GM12864 (cell line): ENCODE results near the gene RALY.

Experiments
- DNase-seq: peaks from one replicate; pipeline ENCODE4 v3.0.0-alpha.2; 2011; ENCODE audit warnings: low read depth
- H3K4me3 ChIP-seq: 2 replicates; pipeline ENCODE4 v1.5.1; 2011; ENCODE audit warnings: mild to moderate bottlenecking, low read depth, low read length, control low read depth
- TF ChIP-seq, protein P1 (sequence below): IDR thresholded peaks from 2 replicates; pipeline ENCODE4 v1.5.1; 2011; ENCODE audit warnings: low read depth, mild to moderate bottlenecking, moderate library complexity, low read length, control low read depth, inconsistent platforms; ENCODE audit errors: missing control alignments

The RALY gene

DNA sequence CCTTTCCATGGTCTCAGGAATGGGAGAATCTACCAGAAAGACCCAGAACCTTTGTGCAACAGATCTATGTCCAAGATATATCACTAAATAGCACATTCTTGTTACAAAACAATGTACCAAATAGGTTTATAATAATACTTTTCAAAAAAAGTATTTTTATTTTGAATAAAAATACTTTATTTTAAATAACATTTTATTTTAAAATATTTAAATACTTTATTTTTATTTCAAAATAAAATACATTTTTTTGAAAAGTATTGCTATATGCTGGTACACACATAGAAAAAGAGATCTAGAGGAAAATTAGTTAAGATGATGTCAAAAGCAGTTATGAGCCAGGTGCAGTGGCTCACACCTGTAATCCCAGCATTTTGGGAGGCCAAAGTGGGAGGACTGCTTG is 16.8 kb upstream of the RALY start:
- no peak overlapping the region for H3K4me3 ChIP-seq
- no peak for DNase-seq
- TF ChIP-seq, protein P1, sequence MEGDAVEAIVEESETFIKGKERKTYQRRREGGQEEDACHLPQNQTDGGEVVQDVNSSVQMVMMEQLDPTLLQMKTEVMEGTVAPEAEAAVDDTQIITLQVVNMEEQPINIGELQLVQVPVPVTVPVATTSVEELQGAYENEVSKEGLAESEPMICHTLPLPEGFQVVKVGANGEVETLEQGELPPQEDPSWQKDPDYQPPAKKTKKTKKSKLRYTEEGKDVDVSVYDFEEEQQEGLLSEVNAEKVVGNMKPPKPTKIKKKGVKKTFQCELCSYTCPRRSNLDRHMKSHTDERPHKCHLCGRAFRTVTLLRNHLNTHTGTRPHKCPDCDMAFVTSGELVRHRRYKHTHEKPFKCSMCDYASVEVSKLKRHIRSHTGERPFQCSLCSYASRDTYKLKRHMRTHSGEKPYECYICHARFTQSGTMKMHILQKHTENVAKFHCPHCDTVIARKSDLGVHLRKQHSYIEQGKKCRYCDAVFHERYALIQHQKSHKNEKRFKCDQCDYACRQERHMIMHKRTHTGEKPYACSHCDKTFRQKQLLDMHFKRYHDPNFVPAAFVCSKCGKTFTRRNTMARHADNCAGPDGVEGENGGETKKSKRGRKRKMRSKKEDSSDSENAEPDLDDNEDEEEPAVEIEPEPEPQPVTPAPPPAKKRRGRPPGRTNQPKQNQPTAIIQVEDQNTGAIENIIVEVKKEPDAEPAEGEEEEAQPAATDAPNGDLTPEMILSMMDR: no peak

DNA sequence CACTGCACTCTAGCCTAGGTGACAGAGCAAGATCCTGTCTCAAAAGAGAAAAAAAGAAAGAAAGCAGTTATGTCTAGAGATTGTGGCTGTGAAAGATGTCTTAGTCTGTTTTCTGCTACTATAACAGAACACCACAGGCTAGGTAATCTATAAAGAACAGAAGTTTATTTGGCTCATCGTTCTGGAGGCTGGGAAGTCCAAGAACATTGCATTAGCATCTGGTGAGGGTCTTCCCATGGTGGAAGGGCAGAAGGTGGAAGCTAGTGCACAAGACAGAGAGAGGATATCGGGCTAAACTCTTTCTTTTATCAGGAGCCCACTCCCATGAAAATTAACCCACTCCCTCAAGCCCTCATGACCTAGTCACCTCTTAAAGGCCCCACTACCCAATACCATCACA is 16.2 kb upstream of the RALY start:
- no peak for DNase-seq
- H3K4me3 ChIP-seq: no peak overlapping the region
- TF ChIP-seq, protein P1: no peak

DNA sequence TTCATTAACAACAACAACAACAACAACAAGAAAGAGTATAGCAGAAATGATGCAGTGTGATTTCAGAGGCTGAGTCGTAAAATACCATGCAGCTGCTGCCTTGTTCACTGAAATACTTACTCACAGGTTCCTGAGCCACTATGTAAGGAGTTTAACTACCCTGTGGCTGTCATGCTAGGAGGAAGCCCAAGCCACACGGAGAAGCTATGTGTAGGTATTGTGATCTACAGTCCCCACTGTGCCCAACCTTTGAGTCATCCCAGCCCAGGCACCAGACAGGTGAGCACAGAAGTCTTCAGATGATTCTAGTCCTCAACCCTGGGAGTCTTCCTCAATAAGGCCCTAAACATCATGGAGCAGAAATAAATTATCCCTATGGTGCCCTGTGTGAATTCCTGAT is 14.6 kb upstream of the RALY start:
- no peak overlapping the region for H3K4me3 ChIP-seq
- TF ChIP-seq, protein P1: no peak
- no peak for DNase-seq

DNA sequence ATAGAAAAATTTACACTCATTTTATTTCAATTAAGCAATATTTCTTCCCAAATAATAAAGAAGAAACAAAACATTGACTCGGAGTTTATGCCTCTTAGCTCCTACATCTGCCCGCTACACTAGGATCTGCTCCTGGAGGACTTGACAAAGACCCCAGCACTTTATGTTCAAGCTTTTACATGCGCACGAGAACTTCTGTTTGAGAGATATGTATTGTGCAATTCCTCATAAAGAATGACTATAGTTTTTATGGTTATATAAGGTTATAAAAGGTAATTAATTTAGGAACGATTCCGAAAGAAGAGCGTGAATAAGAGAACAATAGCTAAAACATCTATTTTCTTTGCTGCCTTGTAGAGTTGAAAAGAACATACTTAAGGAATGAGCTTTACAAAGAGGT is 12.4 kb upstream of the RALY start:
- DNase-seq: no peak
- no peak overlapping the region for H3K4me3 ChIP-seq
- TF ChIP-seq, protein P1: no peak

DNA sequence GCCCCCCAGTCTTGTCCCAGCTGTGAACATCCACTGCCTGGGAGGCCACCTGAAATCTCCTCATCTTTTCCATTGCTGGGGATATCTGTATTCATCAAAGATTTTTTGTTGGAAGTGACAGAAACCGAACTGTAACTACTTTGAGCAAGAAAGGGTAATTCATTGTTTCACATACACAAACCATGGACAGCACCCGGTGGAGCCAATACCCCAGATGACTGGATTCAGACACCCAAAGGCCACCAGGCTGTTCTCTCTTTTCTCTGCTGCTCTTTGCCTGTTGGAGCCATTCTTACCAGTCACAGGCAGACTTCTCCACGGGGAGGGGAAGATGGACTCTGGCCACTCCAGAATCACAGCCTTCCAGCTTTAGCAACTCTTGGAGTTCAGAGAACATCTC is 11.7 kb upstream of the RALY start:
- H3K4me3 ChIP-seq: no peak overlapping the region
- no peak for DNase-seq
- TF ChIP-seq, protein P1: no peak

DNA sequence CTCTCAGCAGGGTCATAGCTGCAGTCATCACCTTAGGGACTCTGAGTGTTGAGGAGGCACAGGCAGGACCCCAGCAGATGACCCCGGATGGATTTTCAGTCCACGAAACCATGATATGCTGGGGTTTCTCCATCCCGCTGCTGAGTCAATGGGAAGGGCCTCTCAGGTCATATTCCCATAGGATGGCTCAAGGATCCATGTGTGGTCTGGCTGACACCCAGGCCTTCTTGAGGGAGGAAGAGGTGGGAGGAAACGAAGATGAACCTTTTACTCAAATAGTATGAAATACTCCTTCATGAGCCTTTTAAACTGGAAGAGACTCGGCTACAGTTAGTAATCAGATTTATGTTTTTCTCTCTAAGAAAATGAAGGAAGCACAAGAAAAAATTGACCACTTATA is 10.3 kb upstream of the RALY start:
- DNase-seq: no peak
- H3K4me3 ChIP-seq: no peak overlapping the region
- TF ChIP-seq, protein P1: no peak

- no peak overlapping the region for H3K4me3 ChIP-seq
- DNase-seq: no peak
- TF ChIP-seq, protein P1: no peak
Measured at GRCh38 chr20:33984182-33984719, 9.5 kb upstream of the RALY start.
